ENCODE data around the gene FRMPD4.

Gene FRMPD4

GRCh38 chrX:12741416-12741815 is 603.1 kb downstream of the FRMPD4 start:
- no peak for ATAC-seq
- TF ChIP-seq ZC3H10 (CRISPR knock-in tag; IDR thresholded peaks at IDR 0.05) = no peak
- TF ChIP-seq, protein P1, sequence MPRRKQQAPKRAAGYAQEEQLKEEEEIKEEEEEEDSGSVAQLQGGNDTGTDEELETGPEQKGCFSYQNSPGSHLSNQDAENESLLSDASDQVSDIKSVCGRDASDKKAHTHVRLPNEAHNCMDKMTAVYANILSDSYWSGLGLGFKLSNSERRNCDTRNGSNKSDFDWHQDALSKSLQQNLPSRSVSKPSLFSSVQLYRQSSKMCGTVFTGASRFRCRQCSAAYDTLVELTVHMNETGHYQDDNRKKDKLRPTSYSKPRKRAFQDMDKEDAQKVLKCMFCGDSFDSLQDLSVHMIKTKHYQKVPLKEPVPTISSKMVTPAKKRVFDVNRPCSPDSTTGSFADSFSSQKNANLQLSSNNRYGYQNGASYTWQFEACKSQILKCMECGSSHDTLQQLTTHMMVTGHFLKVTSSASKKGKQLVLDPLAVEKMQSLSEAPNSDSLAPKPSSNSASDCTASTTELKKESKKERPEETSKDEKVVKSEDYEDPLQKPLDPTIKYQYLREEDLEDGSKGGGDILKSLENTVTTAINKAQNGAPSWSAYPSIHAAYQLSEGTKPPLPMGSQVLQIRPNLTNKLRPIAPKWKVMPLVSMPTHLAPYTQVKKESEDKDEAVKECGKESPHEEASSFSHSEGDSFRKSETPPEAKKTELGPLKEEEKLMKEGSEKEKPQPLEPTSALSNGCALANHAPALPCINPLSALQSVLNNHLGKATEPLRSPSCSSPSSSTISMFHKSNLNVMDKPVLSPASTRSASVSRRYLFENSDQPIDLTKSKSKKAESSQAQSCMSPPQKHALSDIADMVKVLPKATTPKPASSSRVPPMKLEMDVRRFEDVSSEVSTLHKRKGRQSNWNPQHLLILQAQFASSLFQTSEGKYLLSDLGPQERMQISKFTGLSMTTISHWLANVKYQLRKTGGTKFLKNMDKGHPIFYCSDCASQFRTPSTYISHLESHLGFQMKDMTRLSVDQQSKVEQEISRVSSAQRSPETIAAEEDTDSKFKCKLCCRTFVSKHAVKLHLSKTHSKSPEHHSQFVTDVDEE (CRISPR knock-in tag; IDR thresholded peaks at IDR 0.05) = no peak
- no peak for TF ChIP-seq CSDC2 (CRISPR knock-in tag; IDR thresholded peaks at IDR 0.05)
- TF ChIP-seq ZNF565 (CRISPR knock-in tag; conservative IDR thresholded peaks at IDR 0.05; ENCODE audit: low read depth) = no peak
- no peak for TF ChIP-seq OSR1 (CRISPR knock-in tag; IDR thresholded peaks at IDR 0.05)
- TF ChIP-seq ESRRG (CRISPR knock-in tag; IDR thresholded peaks at IDR 0.05) = no peak
- no peak for TF ChIP-seq ARNTL (CRISPR knock-in tag; IDR thresholded peaks at IDR 0.05; ENCODE audit: borderline replicate concordance, low read depth)
- no peak for TF ChIP-seq PATZ1 (CRISPR knock-in tag; IDR thresholded peaks at IDR 0.05; ENCODE audit: borderline replicate concordance)
- TF ChIP-seq TCF4 (CRISPR knock-in tag; IDR thresholded peaks at IDR 0.05; ENCODE audit: borderline replicate concordance) = no peak
- no peak for TF ChIP-seq TOX (CRISPR knock-in tag; IDR thresholded peaks at IDR 0.05; ENCODE audit: borderline replicate concordance)
- TF ChIP-seq CSRNP3 (CRISPR knock-in tag; IDR thresholded peaks at IDR 0.05) = no peak
- TF ChIP-seq BACH2 (CRISPR knock-in tag; IDR thresholded peaks at IDR 0.05; ENCODE audit: borderline replicate concordance) = no peak
- no peak for TF ChIP-seq ZNF70 (CRISPR knock-in tag; IDR thresholded peaks at IDR 0.05)
- TF ChIP-seq PPARA (CRISPR knock-in tag; IDR thresholded peaks at IDR 0.05; ENCODE audit: borderline replicate concordance) = no peak
- no peak for TF ChIP-seq ZNF8 (CRISPR knock-in tag; IDR thresholded peaks at IDR 0.05)
- TF ChIP-seq ZFP30 (CRISPR knock-in tag; IDR thresholded peaks at IDR 0.05) = no peak
- TF ChIP-seq GLIS3 (CRISPR knock-in tag; IDR thresholded peaks at IDR 0.05) = no peak
- no peak for TF ChIP-seq ISL1 (CRISPR knock-in tag; IDR thresholded peaks at IDR 0.05)
- no peak for TF ChIP-seq SNAI2 (CRISPR knock-in tag; IDR thresholded peaks at IDR 0.05)
- no peak for TF ChIP-seq ZFP3 (CRISPR knock-in tag; IDR thresholded peaks at IDR 0.05)

- ATAC-seq = no peak
- TF ChIP-seq SNAI2 (CRISPR knock-in tag; IDR thresholded peaks at IDR 0.05) = no peak
- TF ChIP-seq RARB (CRISPR knock-in tag; IDR thresholded peaks at IDR 0.05) = no peak
- TF ChIP-seq TOX (CRISPR knock-in tag; IDR thresholded peaks at IDR 0.05; ENCODE audit: borderline replicate concordance) = no peak
- TF ChIP-seq, protein P1 (CRISPR knock-in tag; IDR thresholded peaks at IDR 0.05) = no peak
- TF ChIP-seq ZNF70 (CRISPR knock-in tag; IDR thresholded peaks at IDR 0.05) = no peak
- no peak for TF ChIP-seq PATZ1 (CRISPR knock-in tag; IDR thresholded peaks at IDR 0.05; ENCODE audit: borderline replicate concordance)
- TF ChIP-seq ZNF8 (CRISPR knock-in tag; IDR thresholded peaks at IDR 0.05) = no peak
- TF ChIP-seq PPARA (CRISPR knock-in tag; IDR thresholded peaks at IDR 0.05; ENCODE audit: borderline replicate concordance) = no peak
- no peak for TF ChIP-seq CSRNP3 (CRISPR knock-in tag; IDR thresholded peaks at IDR 0.05)
- TF ChIP-seq, protein P2, sequence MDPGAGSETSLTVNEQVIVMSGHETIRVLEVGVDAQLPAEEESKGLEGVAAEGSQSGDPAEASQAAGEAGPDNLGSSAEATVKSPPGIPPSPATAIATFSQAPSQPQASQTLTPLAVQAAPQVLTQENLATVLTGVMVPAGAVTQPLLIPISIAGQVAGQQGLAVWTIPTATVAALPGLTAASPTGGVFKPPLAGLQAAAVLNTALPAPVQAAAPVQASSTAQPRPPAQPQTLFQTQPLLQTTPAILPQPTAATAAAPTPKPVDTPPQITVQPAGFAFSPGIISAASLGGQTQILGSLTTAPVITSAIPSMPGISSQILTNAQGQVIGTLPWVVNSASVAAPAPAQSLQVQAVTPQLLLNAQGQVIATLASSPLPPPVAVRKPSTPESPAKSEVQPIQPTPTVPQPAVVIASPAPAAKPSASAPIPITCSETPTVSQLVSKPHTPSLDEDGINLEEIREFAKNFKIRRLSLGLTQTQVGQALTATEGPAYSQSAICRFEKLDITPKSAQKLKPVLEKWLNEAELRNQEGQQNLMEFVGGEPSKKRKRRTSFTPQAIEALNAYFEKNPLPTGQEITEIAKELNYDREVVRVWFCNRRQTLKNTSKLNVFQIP (CRISPR knock-in tag; IDR thresholded peaks at IDR 0.05; ENCODE audit: borderline replicate concordance, low read depth) = no peak
- TF ChIP-seq ISL1 (CRISPR knock-in tag; IDR thresholded peaks at IDR 0.05) = no peak
- no peak for TF ChIP-seq ZFP30 (CRISPR knock-in tag; IDR thresholded peaks at IDR 0.05)
- no peak for TF ChIP-seq BACH2 (CRISPR knock-in tag; IDR thresholded peaks at IDR 0.05; ENCODE audit: borderline replicate concordance)
- no peak for TF ChIP-seq GLIS3 (CRISPR knock-in tag; IDR thresholded peaks at IDR 0.05)
- TF ChIP-seq ZC3H10 (CRISPR knock-in tag; IDR thresholded peaks at IDR 0.05) = no peak
- TF ChIP-seq ARNTL (CRISPR knock-in tag; IDR thresholded peaks at IDR 0.05; ENCODE audit: borderline replicate concordance, low read depth) = no peak
- no peak for TF ChIP-seq CSDC2 (CRISPR knock-in tag; IDR thresholded peaks at IDR 0.05)
- no peak for TF ChIP-seq TCF4 (CRISPR knock-in tag; IDR thresholded peaks at IDR 0.05; ENCODE audit: borderline replicate concordance)
Measured at GRCh38 chrX:12747433-12747832, 609.2 kb downstream of the FRMPD4 start.

Measured in SK-N-SH treated with all-trans-retinoic acid at 6 μM for 48 hours (cell line).